HTR-8/SVneo (cell line): ENCODE results near the gene FAM184B.

Experiments
- DNase-seq: peaks from one replicate; pipeline ENCODE4 v3.0.0; 2011; ENCODE audit warnings: low spot score, mixed read lengths; ENCODE audit not compliant: insufficient read length
- FAIRE-seq: peaks from 2 replicates; lab custom pipeline; 2011; peaks lifted over from hg19 to GRCh38; lab: Jason Lieb, UNC

FAM184B gene

DNA sequence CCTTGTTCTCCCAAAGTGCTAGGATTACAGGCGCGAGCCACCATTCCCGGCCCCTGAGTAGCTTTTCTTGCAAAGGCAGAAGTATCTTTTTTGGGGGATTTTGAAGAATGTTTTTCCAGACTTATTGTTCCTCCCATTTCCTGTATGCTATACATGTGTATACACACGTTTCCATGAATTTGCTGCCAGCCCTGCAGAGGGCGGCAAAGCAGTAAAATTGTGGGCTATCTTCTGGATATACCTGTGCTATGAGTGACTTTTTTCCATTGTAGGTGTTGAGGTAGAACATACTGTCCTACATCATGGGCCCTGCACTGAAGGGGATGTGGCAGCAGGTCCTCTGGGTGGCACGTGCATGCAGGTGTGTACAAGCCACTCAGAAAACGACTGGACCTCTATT lies 183.9 kb downstream of the FAM184B start:
- DNase-seq (peak; percentile 21), FAIRE-seq (no peak)

DNA sequence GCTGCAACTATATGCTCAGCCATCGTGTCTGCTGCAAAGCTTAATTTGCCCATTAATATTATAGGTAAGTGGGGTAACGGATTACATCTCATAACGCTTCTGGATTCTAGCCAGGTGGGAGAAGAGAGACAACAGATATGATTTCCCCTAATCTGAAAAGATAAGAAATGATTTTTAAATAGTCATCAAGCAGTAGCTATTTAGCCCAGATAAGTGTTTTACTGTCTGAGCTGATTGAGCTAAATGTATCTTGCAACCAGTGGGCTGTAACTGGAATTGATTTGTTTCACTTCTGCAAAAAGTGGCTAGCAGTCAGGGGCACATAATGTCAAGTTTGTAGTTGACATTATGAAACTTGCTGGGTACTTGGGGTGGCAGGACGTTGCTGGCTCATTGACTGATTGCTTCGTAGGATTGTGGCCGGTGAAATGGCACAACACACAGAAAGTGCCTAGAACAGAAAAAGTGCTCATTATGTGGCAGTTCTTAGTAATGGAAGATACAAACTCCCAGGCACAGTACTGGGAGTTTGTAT lies 185.9 kb downstream of the FAM184B start:
- FAIRE-seq (no peak), DNase-seq (no peak)

DNA sequence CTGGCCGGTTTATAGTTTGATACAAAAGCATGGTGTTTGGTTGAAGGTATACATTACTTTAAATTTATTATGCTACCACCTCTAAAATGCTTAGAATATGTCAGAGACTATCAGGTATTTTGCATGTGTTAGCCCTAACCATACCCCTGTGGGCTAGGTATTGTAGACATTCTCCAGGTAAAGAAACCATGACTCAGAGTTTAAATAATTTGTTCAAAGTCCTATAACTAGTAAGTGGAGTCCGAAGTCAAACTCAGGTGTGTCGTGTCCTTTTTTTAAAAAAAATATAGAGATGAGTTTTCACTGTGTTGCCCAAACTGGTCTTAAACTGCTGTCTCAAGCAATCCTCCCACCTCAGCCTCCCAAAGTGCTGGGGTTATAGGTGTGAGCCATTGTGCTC lies 192.1 kb downstream of the FAM184B start:
- DNase-seq (no peak), FAIRE-seq (no peak)

DNA sequence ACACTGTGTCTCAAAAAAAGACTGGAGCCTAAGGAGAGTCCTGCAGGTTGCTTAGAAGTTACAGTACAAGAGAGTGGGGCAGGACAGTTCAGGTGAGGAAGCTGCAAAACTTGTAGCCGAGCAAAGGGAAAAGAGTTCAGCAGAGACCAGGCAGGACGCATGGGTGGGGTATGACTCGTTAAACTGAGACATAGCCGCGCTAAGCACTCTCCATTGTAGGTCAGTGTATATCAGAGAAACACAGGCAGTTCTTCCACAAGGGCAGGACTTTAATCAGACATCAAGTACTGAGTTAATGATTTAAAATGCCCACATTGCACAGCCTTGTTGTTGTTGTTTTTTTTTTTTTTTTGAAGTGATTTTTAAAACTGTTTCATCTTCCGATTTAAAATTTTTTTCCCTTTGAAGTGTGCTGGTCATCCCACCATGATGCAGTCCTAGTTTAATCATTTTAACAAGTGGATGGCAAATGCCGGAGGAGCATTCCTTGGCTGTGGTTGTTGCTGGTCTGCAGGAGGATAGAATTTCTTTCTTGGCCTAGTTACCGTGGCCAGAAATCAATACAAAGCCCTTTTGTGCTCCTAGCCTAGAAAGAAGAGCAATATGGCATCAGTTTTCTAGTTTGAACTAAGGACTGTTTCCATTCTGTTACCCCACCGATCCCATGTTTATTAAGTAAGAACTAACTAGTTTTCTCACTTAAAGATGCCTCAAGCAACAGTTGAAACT lies 194.2 kb downstream of the FAM184B start:
- DNase-seq = no peak
- FAIRE-seq = no peak

GRCh38 chr4:17584521-17585213 lies 196.8 kb downstream of the FAM184B start:
- FAIRE-seq (no peak), DNase-seq (no peak)

GRCh38 chr4:17583941-17584340 lies 197.5 kb downstream of the FAM184B start:
- FAIRE-seq (no peak), DNase-seq (no peak)

GRCh38 chr4:17583276-17583675 lies 198.1 kb downstream of the FAM184B start:
- FAIRE-seq (no peak), DNase-seq (no peak)

DNA sequence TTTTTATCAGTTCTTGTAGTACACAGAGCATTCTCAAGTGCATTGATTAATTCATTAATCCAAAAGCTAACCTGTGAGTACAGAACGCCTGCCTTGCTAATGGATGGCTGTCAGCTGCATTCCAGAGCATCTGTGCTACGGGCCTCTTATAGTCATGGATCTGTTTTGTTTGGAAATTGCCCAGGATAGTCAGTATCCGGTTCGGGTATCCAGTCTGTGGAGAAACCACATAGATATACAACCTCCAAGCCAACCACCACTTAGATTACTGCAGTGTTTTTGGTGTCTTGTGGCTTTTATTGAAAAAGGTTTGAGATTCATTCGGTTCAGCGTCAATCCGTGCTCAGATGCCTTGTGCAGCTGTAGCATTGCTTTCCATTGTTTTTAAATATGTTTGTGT lies 200.5 kb downstream of the FAM184B start:
- FAIRE-seq = no peak
- no peak for DNase-seq
